CD4-positive, alpha-beta T cell treated with Interleukin-21 for 1 hour (primary cell): ENCODE results near the gene NR1D1.

Source experiments
- DNase-seq: peaks from one replicate; pipeline ENCODE4 v3.0.0-alpha.2; 2020

The NR1D1 gene

GRCh38 chr17:40060887-40061608 lies 39.3 kb downstream of the NR1D1 start:
- no peak for DNase-seq

GRCh38 chr17:40059729-40060475 lies 40.5 kb downstream of the NR1D1 start:
- no peak for DNase-seq

- no peak for DNase-seq
Observed at GRCh38 chr17:40058865-40059264, 41.5 kb downstream of the NR1D1 start.

- no peak for DNase-seq
Observed at GRCh38 chr17:40058186-40058784, 42.1 kb downstream of the NR1D1 start.

GRCh38 chr17:40056379-40057015 lies 43.9 kb downstream of the NR1D1 start:
- DNase-seq, result no peak
